Measurements from ENCODE around the gene MYH15.

The MYH15 gene

DNA sequence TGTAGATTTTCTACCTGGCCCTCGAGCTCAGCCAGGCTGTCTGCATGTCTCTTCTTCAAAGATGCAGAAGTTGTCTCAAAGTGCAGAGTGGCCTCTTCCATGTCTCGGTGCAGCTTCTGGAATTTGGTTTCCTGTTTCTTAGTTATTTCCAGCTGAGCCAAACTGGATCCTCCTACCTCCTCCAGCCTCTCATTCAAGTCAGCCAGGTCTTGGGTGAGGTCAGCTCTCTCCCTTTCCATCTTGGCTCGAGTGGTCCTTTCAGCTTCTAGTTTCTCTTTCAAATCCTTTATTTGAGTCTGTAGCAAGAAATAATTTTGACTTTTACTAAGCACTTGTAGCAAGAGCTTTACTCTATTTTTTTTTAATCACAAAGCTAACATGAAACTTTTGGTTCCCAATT, 81.8 kb downstream of the MYH15 start:
- Histone ChIP-seq H3K9me3 (ENCODE audit: control insufficient read depth, insufficient read depth, low read length) (peaks cover 12% of the 10 kb centered on the region), H3K4me1 (ENCODE audit: control insufficient read depth, insufficient read depth, low read length) (no peaks in the 10 kb centered on the region), H3K9ac (ENCODE audit: low read depth, low read length) (no peak overlapping the region), H3K36me3 (ENCODE audit: control insufficient read depth, insufficient read depth, low read length) (no peaks in the 10 kb centered on the region), H3K27me3 (ENCODE audit: control insufficient read depth, insufficient read depth, low read length) (no peaks in the 10 kb centered on the region), H3K4me3 (ENCODE audit: low read depth, low read length) (no peak overlapping the region), H3K27ac (ENCODE audit: low read depth, low read length) (no peak overlapping the region)

DNA sequence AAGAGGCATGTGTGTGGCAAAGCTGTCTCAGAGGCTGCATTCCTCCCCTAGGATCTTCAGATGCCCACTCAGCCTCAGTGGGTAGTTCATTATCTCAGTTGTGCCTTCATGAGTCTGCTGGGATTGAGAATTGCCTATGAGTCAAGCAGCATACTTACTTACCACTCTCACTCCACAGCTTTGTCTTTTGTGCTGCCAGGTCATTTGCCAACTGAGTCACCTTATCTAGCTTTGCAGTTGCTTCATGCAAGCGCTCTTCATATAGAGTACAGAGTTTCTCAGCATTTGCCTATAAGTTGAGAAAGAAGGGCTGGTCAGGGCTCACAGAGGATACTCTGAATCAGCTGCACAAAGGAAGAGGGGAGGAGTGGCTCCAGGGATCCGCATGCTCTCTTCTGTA, 89.5 kb downstream of the MYH15 start:
- no peak overlapping the region for H3K9ac ChIP-seq (ENCODE audit: low read depth, low read length)
- no peaks in the 10 kb centered on the region for H3K36me3 ChIP-seq (ENCODE audit: control insufficient read depth, insufficient read depth, low read length)
- no peaks in the 10 kb centered on the region for H3K9me3 ChIP-seq (ENCODE audit: control insufficient read depth, insufficient read depth, low read length)
- H3K4me3 ChIP-seq (ENCODE audit: low read depth, low read length) = no peak overlapping the region
- H3K27ac ChIP-seq (ENCODE audit: low read depth, low read length) = no peak overlapping the region
- H3K4me1 ChIP-seq (ENCODE audit: control insufficient read depth, insufficient read depth, low read length) = no peaks in the 10 kb centered on the region
- no peaks in the 10 kb centered on the region for H3K27me3 ChIP-seq (ENCODE audit: control insufficient read depth, insufficient read depth, low read length)

DNA sequence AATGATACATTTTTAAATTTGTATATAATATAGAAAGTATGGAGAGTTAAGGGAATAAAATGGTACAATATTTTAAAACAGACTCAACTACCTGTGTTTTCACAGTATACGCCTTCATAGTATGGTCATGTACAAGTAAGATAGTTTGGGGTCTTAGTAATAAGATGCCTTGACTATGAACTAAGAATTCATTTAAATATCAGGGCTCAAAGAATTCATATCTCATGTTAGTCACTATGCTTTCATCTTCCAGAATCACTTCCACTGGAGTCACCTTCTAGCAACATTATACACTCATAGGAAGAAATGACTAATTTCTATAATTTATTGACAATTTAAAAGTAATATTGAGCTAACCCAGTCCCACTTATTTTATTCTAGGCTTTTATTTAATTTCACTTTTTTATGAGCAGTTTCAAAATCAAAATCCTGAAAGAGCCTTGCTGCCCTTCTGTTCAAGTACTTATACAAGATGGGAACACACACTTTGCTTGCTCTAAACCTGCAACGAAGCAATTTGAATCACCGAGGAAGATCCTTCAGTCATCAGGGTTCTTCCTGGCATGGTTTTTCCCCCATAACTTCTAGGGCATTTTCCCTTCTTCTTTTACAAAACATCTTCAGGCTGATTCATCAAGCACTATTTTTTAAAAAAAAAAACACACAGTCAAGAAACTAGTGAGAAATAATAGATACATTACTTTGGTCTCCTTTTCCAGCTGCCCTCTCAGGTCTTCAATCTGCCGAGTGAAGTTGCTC, 94.1 kb downstream of the MYH15 start:
- H3K27me3 ChIP-seq (ENCODE audit: control insufficient read depth, insufficient read depth, low read length) = no peaks in the 10 kb centered on the region

GRCh38 chr3:108415661-108416060, 94.7 kb downstream of the MYH15 start:
- no peaks in the 10 kb centered on the region for H3K36me3 ChIP-seq (ENCODE audit: control insufficient read depth, insufficient read depth, low read length)
- H3K4me1 ChIP-seq (ENCODE audit: control insufficient read depth, insufficient read depth, low read length) = no peaks in the 10 kb centered on the region
- H3K4me3 ChIP-seq (ENCODE audit: low read depth, low read length) = no peak overlapping the region
- H3K9ac ChIP-seq (ENCODE audit: low read depth, low read length) = no peak overlapping the region
- H3K27ac ChIP-seq (ENCODE audit: low read depth, low read length) = no peak overlapping the region
- H3K9me3 ChIP-seq (ENCODE audit: control insufficient read depth, insufficient read depth, low read length) = 0 out of 2 replicates have a peak, but pooled peaks cover under 1% of the 10 kb centered on the region
- H3K27me3 ChIP-seq (ENCODE audit: control insufficient read depth, insufficient read depth, low read length) = no peaks in the 10 kb centered on the region

More for the DNA sequence above, 94.1 kb downstream of the MYH15 start:
- Histone ChIP-seq H3K9ac (ENCODE audit: low read depth, low read length) (no peak overlapping the region), H3K4me1 (ENCODE audit: control insufficient read depth, insufficient read depth, low read length) (no peaks in the 10 kb centered on the region), H3K9me3 (ENCODE audit: control insufficient read depth, insufficient read depth, low read length) (no peaks in the 10 kb centered on the region), H3K27ac (ENCODE audit: low read depth, low read length) (no peak overlapping the region), H3K36me3 (ENCODE audit: control insufficient read depth, insufficient read depth, low read length) (no peaks in the 10 kb centered on the region), H3K4me3 (ENCODE audit: low read depth, low read length) (no peak overlapping the region)

GRCh38 chr3:108414007-108414406, 96.4 kb downstream of the MYH15 start:
- Histone ChIP-seq H3K27ac (ENCODE audit: low read depth, low read length) (no peak overlapping the region), H3K36me3 (ENCODE audit: control insufficient read depth, insufficient read depth, low read length) (no peaks in the 10 kb centered on the region), H3K27me3 (ENCODE audit: control insufficient read depth, insufficient read depth, low read length) (no peaks in the 10 kb centered on the region), H3K9me3 (ENCODE audit: control insufficient read depth, insufficient read depth, low read length) (peaks cover 4% of the 10 kb centered on the region; the same call in 1 of the 2 replicates), H3K4me1 (ENCODE audit: control insufficient read depth, insufficient read depth, low read length) (no peaks in the 10 kb centered on the region), H3K4me3 (ENCODE audit: low read depth, low read length) (no peak overlapping the region), H3K9ac (ENCODE audit: low read depth, low read length) (no peak overlapping the region)

GRCh38 chr3:108412121-108412750, 98.2 kb downstream of the MYH15 start:
- H3K4me1 ChIP-seq (ENCODE audit: control insufficient read depth, insufficient read depth, low read length) = 0 out of 2 replicates have a peak, but pooled peaks cover 3% of the 10 kb centered on the region
- H3K9ac ChIP-seq (ENCODE audit: low read depth, low read length) = no peak overlapping the region
- no peaks in the 10 kb centered on the region for H3K27me3 ChIP-seq (ENCODE audit: control insufficient read depth, insufficient read depth, low read length)
- H3K36me3 ChIP-seq (ENCODE audit: control insufficient read depth, insufficient read depth, low read length) = no peaks in the 10 kb centered on the region
- H3K9me3 ChIP-seq (ENCODE audit: control insufficient read depth, insufficient read depth, low read length) = peaks cover 4% of the 10 kb centered on the region; the same call in 1 of the 2 replicates
- no peak overlapping the region for H3K27ac ChIP-seq (ENCODE audit: low read depth, low read length)
- no peak overlapping the region for H3K4me3 ChIP-seq (ENCODE audit: low read depth, low read length)

GRCh38 chr3:108410531-108410984, 99.8 kb downstream of the MYH15 start:
- Histone ChIP-seq H3K27me3 (ENCODE audit: control insufficient read depth, insufficient read depth, low read length) (no peaks in the 10 kb centered on the region), H3K36me3 (ENCODE audit: control insufficient read depth, insufficient read depth, low read length) (no peaks in the 10 kb centered on the region), H3K9ac (ENCODE audit: low read depth, low read length) (no peak overlapping the region), H3K9me3 (ENCODE audit: control insufficient read depth, insufficient read depth, low read length) (peaks cover 4% of the 10 kb centered on the region; the same call in 1 of the 2 replicates), H3K4me3 (ENCODE audit: low read depth, low read length) (no peak overlapping the region), H3K27ac (ENCODE audit: low read depth, low read length) (no peak overlapping the region), H3K4me1 (ENCODE audit: control insufficient read depth, insufficient read depth, low read length) (peaks cover 7% of the 10 kb centered on the region; the same call in 1 of the 2 replicates)

DNA sequence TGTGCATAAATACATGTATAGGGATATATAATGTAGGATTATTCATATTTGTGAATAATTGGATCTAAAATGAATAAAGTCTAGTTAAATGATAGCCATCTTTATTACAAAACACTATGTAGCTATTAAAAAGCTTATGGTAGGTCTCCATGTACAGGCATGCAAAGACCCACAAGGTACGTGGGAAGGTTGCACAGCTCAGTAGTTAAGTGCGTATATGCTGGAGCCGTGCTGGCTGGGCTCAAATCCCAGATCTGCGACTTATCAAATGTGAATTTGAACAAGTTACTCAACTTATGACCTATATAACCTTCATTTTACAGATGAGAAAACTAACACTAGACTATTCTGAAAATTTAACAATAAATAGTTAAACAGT, 100.6 kb downstream of the MYH15 start:
- H3K36me3 ChIP-seq (ENCODE audit: control insufficient read depth, insufficient read depth, low read length) = no peaks in the 10 kb centered on the region
- H3K27me3 ChIP-seq (ENCODE audit: control insufficient read depth, insufficient read depth, low read length) = no peaks in the 10 kb centered on the region
- peaks cover 7% of the 10 kb centered on the region; the same call in 1 of the 2 replicates for H3K4me1 ChIP-seq (ENCODE audit: control insufficient read depth, insufficient read depth, low read length)
- no peak overlapping the region for H3K27ac ChIP-seq (ENCODE audit: low read depth, low read length)
- no peak overlapping the region for H3K9ac ChIP-seq (ENCODE audit: low read depth, low read length)
- no peak overlapping the region for H3K4me3 ChIP-seq (ENCODE audit: low read depth, low read length)
- H3K9me3 ChIP-seq (ENCODE audit: control insufficient read depth, insufficient read depth, low read length) = peaks cover 4% of the 10 kb centered on the region; the same call in 1 of the 2 replicates

DNA sequence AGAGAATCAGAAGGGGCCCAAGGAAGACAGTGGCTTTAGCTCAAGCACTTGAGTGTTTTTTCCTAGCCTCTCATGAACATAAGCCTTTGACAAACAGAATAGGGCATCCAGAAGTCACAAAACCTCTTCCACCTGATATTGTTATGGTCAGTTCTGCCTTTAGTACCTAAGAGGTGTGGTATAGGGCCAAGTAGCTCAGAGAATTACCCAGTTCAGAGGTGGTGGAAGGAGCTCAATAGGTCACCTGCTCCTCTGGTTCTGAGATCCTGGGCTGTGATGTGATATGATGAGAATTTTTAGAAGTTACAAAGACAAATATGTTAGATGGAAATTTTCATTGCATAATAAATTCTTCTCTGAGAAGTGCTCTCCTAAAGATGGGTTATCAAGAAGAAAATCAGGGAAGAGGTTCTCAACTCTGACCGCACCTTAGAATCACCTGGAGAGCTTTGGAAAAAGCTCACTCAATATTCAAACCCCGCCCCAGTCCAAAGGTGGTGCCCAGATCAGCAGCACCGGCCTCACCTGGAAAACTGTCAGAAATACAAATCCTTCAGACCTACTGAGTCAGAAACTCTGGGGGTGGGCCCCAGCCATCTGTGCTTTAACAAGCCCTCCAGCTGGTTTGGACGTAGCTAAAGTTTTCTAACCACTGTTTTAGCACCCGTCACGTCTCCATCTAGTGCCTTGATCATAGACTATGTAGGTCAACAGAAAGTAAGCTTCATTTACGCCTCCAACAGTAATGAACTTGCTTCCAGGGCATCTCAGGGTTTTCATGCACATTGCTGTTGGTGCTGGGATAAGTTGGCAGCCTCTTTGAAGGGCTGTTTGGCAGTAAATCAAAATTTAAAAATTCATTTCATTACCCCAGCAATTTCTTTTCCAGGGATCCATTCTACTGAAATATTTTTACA, 101.3 kb downstream of the MYH15 start:
- H3K36me3 ChIP-seq (ENCODE audit: control insufficient read depth, insufficient read depth, low read length) = no peaks in the 10 kb centered on the region
- no peak overlapping the region for H3K27ac ChIP-seq (ENCODE audit: low read depth, low read length)
- H3K4me3 ChIP-seq (ENCODE audit: low read depth, low read length) = no peak overlapping the region
- no peaks in the 10 kb centered on the region for H3K27me3 ChIP-seq (ENCODE audit: control insufficient read depth, insufficient read depth, low read length)
- peaks cover 7% of the 10 kb centered on the region; the same call in 1 of the 2 replicates for H3K4me1 ChIP-seq (ENCODE audit: control insufficient read depth, insufficient read depth, low read length)
- H3K9ac ChIP-seq (ENCODE audit: low read depth, low read length) = no peak overlapping the region
- peaks cover 4% of the 10 kb centered on the region; the same call in 1 of the 2 replicates for H3K9me3 ChIP-seq (ENCODE audit: control insufficient read depth, insufficient read depth, low read length)

- H3K9ac ChIP-seq (ENCODE audit: low read depth, low read length) = no peak overlapping the region
- H3K4me1 ChIP-seq (ENCODE audit: control insufficient read depth, insufficient read depth, low read length) = peaks cover 7% of the 10 kb centered on the region; the same call in 1 of the 2 replicates
- no peaks in the 10 kb centered on the region for H3K27me3 ChIP-seq (ENCODE audit: control insufficient read depth, insufficient read depth, low read length)
- no peak overlapping the region for H3K27ac ChIP-seq (ENCODE audit: low read depth, low read length)
- peaks cover 4% of the 10 kb centered on the region; the same call in 1 of the 2 replicates for H3K9me3 ChIP-seq (ENCODE audit: control insufficient read depth, insufficient read depth, low read length)
- no peaks in the 10 kb centered on the region for H3K36me3 ChIP-seq (ENCODE audit: control insufficient read depth, insufficient read depth, low read length)
- H3K4me3 ChIP-seq (ENCODE audit: low read depth, low read length) = no peak overlapping the region
Measured at GRCh38 chr3:108407886-108408285, 102.5 kb downstream of the MYH15 start.
